ENCODE results near the gene ACKR2.

ACKR2 gene
- 0 to 0.59 (median 0.19) reads per million in 4 donors for total RNA-seq

GRCh38 chr3:42809202-42809601 is at the start of gene ACKR2:
TSS of gene ACKR2 (plus strand) at chr3:42809445. CDS start at chr3:42864503, 55,058 bp downstream.
- no peak for DNase-seq

GRCh38 chr3:42762046-42762724 is 47.1 kb upstream of the ACKR2 start:
- DNase-seq = no peak

- no peak for DNase-seq
Measured at GRCh38 chr3:42763021-42763420, 46.2 kb upstream of the ACKR2 start.

GRCh38 chr3:42764115-42764514 is 45.1 kb upstream of the ACKR2 start:
- DNase-seq = no peak

GRCh38 chr3:42764561-42765295 is 44.5 kb upstream of the ACKR2 start:
- DNase-seq = no peak

GRCh38 chr3:42769477-42770131 is 39.6 kb upstream of the ACKR2 start:
- DNase-seq = no peak

GRCh38 chr3:42771271-42771670 is 38.0 kb upstream of the ACKR2 start:
- no peak for DNase-seq

GRCh38 chr3:42772670-42773408 is 36.4 kb upstream of the ACKR2 start, which contains the start of gene CCDC13:
TSS of gene CCDC13 (minus strand) at chr3:42773253. CDS start at chr3:42758345, 14,908 bp downstream.
- peak; percentile 54 to 90 (median 70) for DNase-seq

GRCh38 chr3:42773409-42773751 is 35.9 kb upstream of the ACKR2 start:
- DNase-seq = no peak

- DNase-seq = no peak
Measured at GRCh38 chr3:42778644-42779043, 30.6 kb upstream of the ACKR2 start.

- DNase-seq = no peak
Measured at GRCh38 chr3:42780398-42780797, 28.8 kb upstream of the ACKR2 start.

- peak in 3 of 5 donors; percentile 24 to 68 (median 36) for DNase-seq
Measured at GRCh38 chr3:42780892-42781700, 28.1 kb upstream of the ACKR2 start.

- no peak for DNase-seq
Measured at GRCh38 chr3:42786212-42786611, 23.0 kb upstream of the ACKR2 start.

GRCh38 chr3:42786631-42787030 is 22.6 kb upstream of the ACKR2 start:
- no peak for DNase-seq

- DNase-seq = no peak
Measured at GRCh38 chr3:42790714-42791229, 18.5 kb upstream of the ACKR2 start.

- DNase-seq = no peak
Measured at GRCh38 chr3:42795621-42796181, 13.5 kb upstream of the ACKR2 start.

- no peak for DNase-seq
Measured at GRCh38 chr3:42796332-42796885, 12.8 kb upstream of the ACKR2 start.

GRCh38 chr3:42799376-42799775 is 9.9 kb upstream of the ACKR2 start:
- DNase-seq = no peak

- no peak for DNase-seq
Measured at GRCh38 chr3:42800251-42800650, 9.0 kb upstream of the ACKR2 start.

GRCh38 chr3:42801048-42801620 is 8.1 kb upstream of the ACKR2 start:
- no peak for DNase-seq

- DNase-seq = no peak
Measured at GRCh38 chr3:42801784-42802183, 7.5 kb upstream of the ACKR2 start.
